Liver (tissue), 9 donors: Measurements from ENCODE around the gene LARGE2. TPM values are rescaled to one million over a fixed set of nuclear protein-coding genes. Genes with fewer than 3 reads are reported as not detected.

Experiments
- DNase-seq: peaks from one replicate; pipeline ENCODE4 v3.0.0-alpha.2; 2017; ENCODE audit warnings: low spot score
- H3K27ac ChIP-seq, 2 donors: one replicate each; pipeline ENCODE4 v1.7.0; 2013; ENCODE audit warnings: inconsistent platforms in 2 of 2, low read length in 2 of 2, control low read depth in 1 of 2, low read depth in 1 of 2, mild to moderate bottlenecking in 1 of 2
- H3K27me3 ChIP-seq, 4 donors: one replicate each; pipeline versions ENCODE4 v1.6.1 to v1.7.0; 2013; ENCODE audit warnings: low read length in 3 of 4, inconsistent platforms in 1 of 4, mild to moderate bottlenecking in 1 of 4, moderate library complexity in 1 of 4; ENCODE audit not compliant: control insufficient read depth in 4 of 4, insufficient read depth in 4 of 4
- H3K36me3 ChIP-seq, 4 donors: one replicate each; pipeline versions ENCODE4 v1.6.1 to v1.7.0; 2013; ENCODE audit warnings: low read length in 3 of 4, mild to moderate bottlenecking in 3 of 4, low read depth in 1 of 4, moderate library complexity in 1 of 4; ENCODE audit not compliant: control insufficient read depth in 4 of 4, insufficient read depth in 3 of 4
- H3K4me1 ChIP-seq, 4 donors: one replicate each; pipeline versions ENCODE4 v1.6.1 to v1.7.0; 2013; ENCODE audit warnings: low read length in 3 of 4, mild to moderate bottlenecking in 3 of 4, moderate library complexity in 1 of 4; ENCODE audit not compliant: control insufficient read depth in 4 of 4, insufficient read depth in 4 of 4
- H3K4me3 ChIP-seq, 3 donors: one replicate each; pipeline versions ENCODE4 v1.6.1 to v1.7.0; 2013; ENCODE audit warnings: low read length in 3 of 3, control low read depth in 1 of 3, low read depth in 1 of 3, mild to moderate bottlenecking in 1 of 3
- H3K9ac ChIP-seq, 2 donors: one replicate each; pipeline ENCODE4 v1.7.0; 2013; ENCODE audit warnings: low read length in 2 of 2, mild to moderate bottlenecking in 2 of 2, moderate library complexity in 2 of 2, control low read depth in 1 of 2, low read depth in 1 of 2
- H3K9me3 ChIP-seq, 4 donors: one replicate each; pipeline versions ENCODE4 v1.6.1 to v1.7.0; 2013; ENCODE audit warnings: low read length in 3 of 4; ENCODE audit not compliant: control insufficient read depth in 4 of 4
- ATF3 ChIP-seq: IDR thresholded peaks from 2 replicates; pipeline ENCODE4 v1.6.1; 2016; ENCODE audit warnings: antibody characterized with exemption
- CTCF ChIP-seq: fragments of 150-350 bp; IDR thresholded peaks from 2 replicates; pipeline ENCODE4 v1.5.1; 2017; ENCODE audit warnings: improper control_type of control experiment, low read depth, low read length; ENCODE audit not compliant: missing input control
- EGR1 ChIP-seq, 2 donors: IDR thresholded peaks; 2 replicates each; pipeline ENCODE4 v1.6.1; 2016 to 2018; ENCODE audit warnings: antibody characterized with exemption in 2 of 2, low read depth in 2 of 2
- FOXA1 ChIP-seq: IDR thresholded peaks from 2 replicates; pipeline ENCODE4 v1.6.1; 2016; ENCODE audit warnings: antibody characterized with exemption
- FOXA2 ChIP-seq: IDR thresholded peaks from 2 replicates; pipeline ENCODE4 v1.6.1; 2016; ENCODE audit warnings: antibody characterized with exemption
- GABPA ChIP-seq, 2 donors: IDR thresholded peaks in 1 of 2; conservative IDR thresholded peaks in 1 of 2; 2 replicates each; pipeline ENCODE4 v1.6.1; 2016; ENCODE audit warnings: antibody characterized with exemption in 2 of 2, mild to moderate bottlenecking in 1 of 2, moderate library complexity in 1 of 2
- HNF4A ChIP-seq, 2 donors: conservative IDR thresholded peaks; 2 replicates each; pipeline ENCODE4 v1.6.1; 2016; ENCODE audit warnings: antibody characterized with exemption in 2 of 2, mild to moderate bottlenecking in 2 of 2
- HNF4G ChIP-seq: IDR thresholded peaks from 2 replicates; pipeline ENCODE4 v1.6.1; 2016; ENCODE audit warnings: antibody characterized with exemption
- JUND ChIP-seq, 2 donors: IDR thresholded peaks; 2 replicates each; pipeline ENCODE4 v1.6.1; 2016; ENCODE audit warnings: antibody characterized with exemption in 2 of 2
- MAX ChIP-seq: IDR thresholded peaks from 2 replicates; pipeline ENCODE4 v1.6.1; 2016; ENCODE audit warnings: antibody characterized with exemption
- NR2F2 ChIP-seq: IDR thresholded peaks from 2 replicates; pipeline ENCODE4 v1.6.1; 2016; ENCODE audit warnings: antibody characterized with exemption
- RAD21 ChIP-seq, 2 donors: IDR thresholded peaks; 2 replicates each; pipeline ENCODE4 v1.6.1; 2016; ENCODE audit warnings: antibody characterized with exemption in 2 of 2, mild to moderate bottlenecking in 2 of 2
- RXRA ChIP-seq, 2 donors: IDR thresholded peaks; 2 replicates each; pipeline ENCODE4 v1.6.1; 2017 to 2018; ENCODE audit warnings: antibody characterized with exemption in 2 of 2, mild to moderate bottlenecking in 1 of 2
- SP1 ChIP-seq: IDR thresholded peaks from 2 replicates; pipeline ENCODE4 v1.6.1; 2018; ENCODE audit warnings: antibody characterized with exemption, mild to moderate bottlenecking
- YY1 ChIP-seq: IDR thresholded peaks from 2 replicates; pipeline ENCODE4 v1.6.1; 2016; ENCODE audit warnings: antibody characterized with exemption, mild to moderate bottlenecking
- ZBTB33 ChIP-seq: IDR thresholded peaks from 2 replicates; pipeline ENCODE4 v1.6.1; 2016; ENCODE audit warnings: antibody characterized with exemption
- WGBS: extraction: QIAGEN DNeasy Blood & Tissue Kit; methylation state at CpG from one replicate; pipeline ENCODE4 v1.1.7; 2013; 5-methylcytosine and 5-hydroxymethylcytosine counted together
- polyA plus RNA-seq, 2 donors: library from polyadenylated mRNA; stranded (reverse) in 1 of 2; unstranded in 1 of 2; fragments of 200-250 nt in 1 of 2; fragments of >200 nt in 1 of 2; fragmentation: Nextera tagmentation in 1 of 2; extraction: Ambion mirVana in 1 of 2; gene quantifications; one replicate each; pipeline versions ENCODE4 v1.2.1 to v1.2.3, GENCODE V29; 2013 to 2015
- total RNA-seq, 2 donors: library from RNA; depleted of rRNA; stranded (reverse); fragments of >200 nt; gene quantifications; one replicate each; pipeline ENCODE4 v1.2.3, GENCODE V29; 2014
- donor health status: healthy.
- donor health status: healthy.
- donor health status: healthy.
- donor health status: healthy.
- donor health status: healthy.

LARGE2 gene
- total and polyA plus RNA-seq, 4 donors, result 1.3 to 1.9 (median 1.5) TPM

GRCh38 chr11:45935349-45936064, 13.1 kb downstream of the LARGE2 start:
- H3K27me3 ChIP-seq, result no peaks in the 10 kb centered on the region
- 93% methylated on average over 8 of the region's 8 CpGs for WGBS
- H3K9me3 ChIP-seq, result no peaks in the 10 kb centered on the region
- TF ChIP-seq ZBTB33 (no peak), YY1 (no peak), FOXA2 (no peak), NR2F2 (no peak), GABPA (IDR thresholded peaks at IDR 0.05 in 1 of 2, conservative IDR thresholded peaks at IDR 0.05 in 1 of 2) (no peak), ATF3 (no peak), SP1 (no peak), MAX (no peak)
- no peak for DNase-seq
- no peak overlapping the region for H3K9ac ChIP-seq
- peaks cover 10 to 23% (median 20%) of the 10 kb centered on the region in 4 donors for H3K4me1 ChIP-seq
- no peak overlapping the region for H3K4me3 ChIP-seq
- peaks cover 2 to 15% (median 6%) of the 10 kb centered on the region in 4 donors for H3K36me3 ChIP-seq
- no peak overlapping the region for H3K27ac ChIP-seq

- WGBS, result 97% methylated on average over 4 of the region's 4 CpGs
- Histone ChIP-seq H3K27me3 (no peaks in the 10 kb centered on the region), H3K9ac (no peak overlapping the region), H3K36me3 (peaks cover 2 to 16% (median 5%) of the 10 kb centered on the region in 4 donors), H3K27ac (no peak overlapping the region), H3K4me1 (peaks cover 10 to 23% (median 21%) of the 10 kb centered on the region in 4 donors), H3K9me3 (no peaks in the 10 kb centered on the region), H3K4me3 (no peak overlapping the region)
- no peak for TF ChIP-seq SP1
- no peak for TF ChIP-seq EGR1 (IDR thresholded peaks at IDR 0.05; ENCODE audit: low read depth in 2 of 2)
- TF ChIP-seq GABPA (IDR thresholded peaks at IDR 0.05 in 1 of 2, conservative IDR thresholded peaks at IDR 0.05 in 1 of 2), result no peak
- TF ChIP-seq JUND (IDR thresholded peaks at IDR 0.05), result no peak
- TF ChIP-seq RAD21 (IDR thresholded peaks at IDR 0.05), result no peak
- no peak for TF ChIP-seq CTCF
- no peak for TF ChIP-seq FOXA1
- TF ChIP-seq NR2F2, result no peak
- no peak for TF ChIP-seq HNF4G
- TF ChIP-seq ZBTB33, result no peak
- no peak for TF ChIP-seq HNF4A (conservative IDR thresholded peaks at IDR 0.05)
- TF ChIP-seq RXRA (IDR thresholded peaks at IDR 0.05), result no peak
- no peak for TF ChIP-seq FOXA2
- no peak for DNase-seq
Measured at GRCh38 chr11:45936511-45937054, 14.1 kb downstream of the LARGE2 start.
